Stimulated activated CD4-positive, alpha-beta T cell treated with anti-CD3 and anti-CD28 coated beads, Interleukin-2, amount 100 ng/mL, for 24 hours (primary cell): Measurements from ENCODE around the gene ANKMY1.

ENCODE experiments used
- DNase-seq, 2 donors: peaks; one replicate each; pipeline ENCODE4 v3.0.0-alpha.2; 2020

ANKMY1 gene

DNA sequence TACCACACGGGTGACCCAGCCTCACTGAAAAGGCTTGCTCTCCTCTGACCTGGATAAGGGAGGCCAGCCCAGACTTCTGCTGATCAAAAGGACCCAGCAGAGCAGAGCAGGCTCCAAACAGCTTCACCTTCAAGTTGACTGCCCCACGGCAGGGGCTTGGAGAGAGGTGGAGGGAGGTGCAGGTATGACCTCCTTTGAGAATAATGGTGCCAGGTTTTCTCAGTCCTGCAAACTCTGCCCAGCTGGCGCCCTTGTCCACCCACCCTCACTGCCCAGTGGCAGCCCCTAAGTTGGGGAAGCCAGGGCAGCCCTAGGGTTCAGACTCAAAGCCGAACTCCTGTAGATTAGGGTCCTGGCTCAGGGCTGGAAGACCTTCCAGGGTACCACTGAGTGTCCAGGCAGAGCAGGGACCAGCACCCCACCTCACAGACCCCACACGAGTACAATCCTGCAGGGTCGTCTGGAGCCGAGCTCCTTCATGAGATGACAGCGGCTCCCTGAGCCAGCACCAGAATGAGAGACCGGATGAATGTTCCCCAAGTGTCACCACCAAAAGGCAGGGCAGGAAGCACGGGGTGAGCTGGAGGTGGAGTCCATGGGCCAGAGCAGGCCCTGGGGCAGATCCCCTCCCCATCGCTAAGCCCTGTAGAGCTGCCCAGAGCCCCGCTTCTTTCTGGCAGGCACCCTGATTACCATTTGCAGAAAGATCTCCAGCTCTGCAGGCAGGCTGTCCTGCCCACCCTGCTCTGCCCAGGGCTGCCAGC is 125.9 kb downstream of the ANKMY1 start:
- no peak for DNase-seq

DNA sequence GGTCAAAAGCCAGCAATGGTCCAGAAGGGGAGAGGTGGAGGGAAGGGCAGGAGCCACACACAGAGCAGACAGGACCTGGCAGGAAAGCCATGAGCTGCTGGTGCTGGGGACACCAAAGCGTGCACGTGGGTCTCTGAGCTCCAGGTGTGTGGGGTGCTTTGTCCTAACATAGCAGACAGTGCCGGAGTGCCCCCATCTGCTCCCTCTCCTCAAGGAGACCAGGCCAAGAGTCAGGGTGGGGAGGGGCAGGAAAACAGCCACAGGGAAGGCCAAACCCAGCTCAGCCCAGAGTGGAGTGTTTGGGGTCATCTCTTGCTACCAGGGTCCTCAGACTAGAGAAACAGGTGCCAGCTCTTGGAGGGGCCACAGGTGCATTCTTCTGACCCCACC is 126.5 kb downstream of the ANKMY1 start:
- DNase-seq = no peak

DNA sequence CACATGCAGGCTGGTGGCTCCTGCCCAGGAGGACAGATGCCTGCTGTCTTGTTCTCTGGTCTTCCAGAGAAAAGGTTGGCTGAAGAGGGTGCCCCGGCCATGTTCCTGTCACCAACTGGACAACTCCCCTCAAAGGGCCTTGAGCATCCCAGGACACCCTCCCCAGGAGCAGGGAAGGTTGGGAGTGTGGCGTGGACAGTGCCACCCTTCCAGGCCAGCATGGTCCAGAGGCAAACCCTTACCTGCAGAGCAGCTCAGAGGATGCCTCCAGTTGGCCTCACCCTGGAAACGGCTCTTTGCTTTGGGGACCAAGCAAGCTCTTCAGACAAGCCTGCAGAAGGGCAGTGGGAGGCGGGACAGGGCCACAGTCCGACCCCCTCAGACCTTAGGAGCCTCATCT is 127.2 kb downstream of the ANKMY1 start:
- DNase-seq = no peak

DNA sequence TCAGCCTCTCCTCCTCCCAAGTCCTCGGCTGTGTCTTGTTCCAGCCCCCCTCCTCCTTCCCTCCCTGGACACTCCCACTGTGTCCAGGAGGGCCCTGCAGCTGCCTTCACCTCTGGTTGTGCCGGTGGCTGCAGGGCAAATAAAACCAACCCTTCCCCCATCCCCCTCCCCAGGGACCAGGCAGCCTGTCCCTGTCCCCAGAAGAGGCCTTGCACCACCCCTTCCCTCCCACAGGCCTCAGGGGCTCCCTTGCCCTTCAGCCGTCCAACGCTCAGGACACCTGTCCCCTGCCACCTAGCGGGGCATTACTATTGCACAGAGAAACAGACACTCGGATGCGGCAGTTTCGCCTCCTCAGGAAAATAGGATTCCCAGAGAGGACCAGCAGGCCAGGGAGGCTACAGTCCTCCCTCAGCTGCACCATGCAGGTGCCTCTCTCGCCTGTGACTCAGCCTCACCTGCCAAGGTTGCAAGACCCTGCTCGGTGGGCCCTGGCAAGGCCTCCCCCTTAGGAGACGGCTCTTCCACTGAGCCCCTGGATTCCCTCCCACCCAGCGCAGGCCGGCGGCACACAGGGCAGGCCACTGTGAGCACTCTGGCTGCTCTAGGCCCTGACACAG is 127.8 kb downstream of the ANKMY1 start:
- no peak for DNase-seq
